Astrocyte (in vitro differentiated cells and primary cell): ENCODE data around the gene BACH2. TPM values are rescaled to one million over a fixed set of nuclear protein-coding genes. Genes with fewer than 3 reads are reported as not detected.

Experiments
- DNase-seq: peaks from one replicate; pipeline ENCODE4 v3.0.0-alpha.2; 2010; ENCODE audit warnings: low read depth
- FAIRE-seq: peaks from 2 replicates; lab custom pipeline; 2011; peaks lifted over from hg19 to GRCh38; lab: Jason Lieb, UNC
- H2AFZ ChIP-seq: 2 replicates; pipeline ENCODE4 v1.6.0; 2012; ENCODE audit warnings: low read depth, low read length, inconsistent platforms
- H3K27ac ChIP-seq: 2 replicates; pipeline ENCODE4 v1.5.1; 2011; ENCODE audit warnings: low read depth, low read length, inconsistent platforms
- H3K27me3 ChIP-seq: 2 replicates; pipeline ENCODE4 v1.6.0; 2011; ENCODE audit warnings: low read length, inconsistent platforms; ENCODE audit not compliant: insufficient read depth
- H3K36me3 ChIP-seq: 2 replicates; pipeline ENCODE4 v1.5.1; 2011; ENCODE audit warnings: low read length, inconsistent platforms; ENCODE audit not compliant: insufficient read depth
- H3K4me1 ChIP-seq: 2 replicates; pipeline ENCODE4 v1.5.1; 2011; ENCODE audit warnings: low read length, inconsistent platforms; ENCODE audit not compliant: insufficient read depth
- H3K4me2 ChIP-seq: 2 replicates; pipeline ENCODE4 v1.6.0; 2012; ENCODE audit warnings: low read length, inconsistent platforms
- H3K4me3 ChIP-seq: 2 replicates; pipeline ENCODE4 v1.5.1; 2011; ENCODE audit warnings: low read depth, mild to moderate bottlenecking, low read length, inconsistent platforms; ENCODE audit not compliant: insufficient read depth
- H3K79me2 ChIP-seq: 2 replicates; pipeline ENCODE4 v1.6.0; 2012; ENCODE audit warnings: mild to moderate bottlenecking, low read length, inconsistent platforms; ENCODE audit not compliant: insufficient read depth
- H3K9ac ChIP-seq: 2 replicates; pipeline ENCODE4 v1.6.0; 2012; ENCODE audit warnings: mild to moderate bottlenecking, low read length, inconsistent platforms
- H3K9me3 ChIP-seq: 2 replicates; pipeline ENCODE4 v1.5.1; 2012; ENCODE audit warnings: low read depth, mild to moderate bottlenecking, low read length, inconsistent platforms; ENCODE audit not compliant: insufficient read depth
- H4K20me1 ChIP-seq: 2 replicates; pipeline ENCODE4 v1.6.0; 2012; ENCODE audit warnings: low read length, inconsistent platforms; ENCODE audit not compliant: insufficient read depth
- H3K27ac Mint-ChIP-seq: one replicate; pipeline ENCODE4 v1.8.0; 2021; ENCODE audit warnings: mild to moderate bottlenecking, mixed read lengths; ENCODE audit not compliant: unreplicated experiment
- H3K27me3 Mint-ChIP-seq: one replicate; pipeline ENCODE4 v1.8.0; 2021; ENCODE audit warnings: low read depth, mixed read lengths; ENCODE audit not compliant: unreplicated experiment
- H3K36me3 Mint-ChIP-seq: one replicate; pipeline ENCODE4 v1.8.0; 2021; ENCODE audit warnings: low read depth, mixed read lengths; ENCODE audit not compliant: unreplicated experiment
- H3K4me1 Mint-ChIP-seq: one replicate; pipeline ENCODE4 v1.8.0; 2021; ENCODE audit warnings: low read depth, mixed read lengths; ENCODE audit not compliant: unreplicated experiment
- H3K4me3 Mint-ChIP-seq: one replicate; pipeline ENCODE4 v1.8.0; 2021; ENCODE audit warnings: mild to moderate bottlenecking, moderate library complexity, mixed read lengths; ENCODE audit not compliant: unreplicated experiment
- H3K9me3 Mint-ChIP-seq: one replicate; pipeline ENCODE4 v1.8.0; 2021; ENCODE audit warnings: mild to moderate bottlenecking, mixed read lengths; ENCODE audit not compliant: unreplicated experiment
- CTCF ChIP-seq: IDR thresholded peaks from 2 replicates; pipeline ENCODE4 v1.5.1; 2011; ENCODE audit warnings: low read depth, mild to moderate bottlenecking, inconsistent platforms, low read length, moderate library complexity; ENCODE audit not compliant: insufficient read depth
- EZH2 ChIP-seq: IDR thresholded peaks from 2 replicates; pipeline ENCODE4 v1.6.1; 2012; ENCODE audit warnings: mild to moderate bottlenecking, low read length, inconsistent platforms; ENCODE audit not compliant: insufficient read depth
- total RNA-seq: library from RNA; stranded (reverse); gene quantifications from 2 replicates; pipeline ENCODE4 v1.2.1, GENCODE V29; 2021

The BACH2 gene
- total RNA-seq, 1 donor from 2014 or later, result 17.5 TPM

- no peak for FAIRE-seq
Measured at GRCh38 chr6:90230548-90231215, 66.0 kb downstream of the BACH2 start.

GRCh38 chr6:90229331-90230010 lies 67.2 kb downstream of the BACH2 start:
- H3K36me3 ChIP-seq, result no peaks in the 10 kb centered on the region
- Mint-ChIP-seq H3K36me3 (no peaks in the 10 kb centered on the region), H3K27ac (no peak overlapping the region), H3K9me3 (no peaks in the 10 kb centered on the region), H3K4me3 (no peak overlapping the region), H3K4me1 (peaks cover 37% of the 10 kb centered on the region), H3K27me3 (no peaks in the 10 kb centered on the region)
- H3K27me3 ChIP-seq, result no peaks in the 10 kb centered on the region
- no peaks in the 10 kb centered on the region for H4K20me1 ChIP-seq
- DNase-seq (no peak), FAIRE-seq (no peak)
- H3K27ac ChIP-seq, result no peak overlapping the region
- H3K9me3 ChIP-seq, result no peaks in the 10 kb centered on the region
- H3K4me3 ChIP-seq, result no peak overlapping the region
- H3K4me1 ChIP-seq, result no peaks in the 10 kb centered on the region
- TF ChIP-seq CTCF (no peak), EZH2 (no peak)
- no peak overlapping the region for H2AFZ ChIP-seq
- no peak overlapping the region for H3K4me2 ChIP-seq
- H3K79me2 ChIP-seq, result no peaks in the 10 kb centered on the region
- no peak overlapping the region for H3K9ac ChIP-seq

More at GRCh38 chr6:90230548-90231215, 66.0 kb downstream of the BACH2 start:
- Mint-ChIP-seq H3K9me3 (no peaks in the 10 kb centered on the region), H3K4me3 (peak overlapping the region; percentile 9), H3K27me3 (no peaks in the 10 kb centered on the region), H3K27ac (peak overlapping the region; percentile 50), H3K36me3 (no peaks in the 10 kb centered on the region), H3K4me1 (peaks cover 36% of the 10 kb centered on the region)
- no peaks in the 10 kb centered on the region for H4K20me1 ChIP-seq
- no peaks in the 10 kb centered on the region for H3K9me3 ChIP-seq
- H2AFZ ChIP-seq, result no peak overlapping the region
- H3K27me3 ChIP-seq, result no peaks in the 10 kb centered on the region
- H3K27ac ChIP-seq, result no peak overlapping the region
- peak; percentile 81 for DNase-seq
- no peaks in the 10 kb centered on the region for H3K36me3 ChIP-seq
- no peak overlapping the region for H3K4me2 ChIP-seq
- TF ChIP-seq CTCF (no peak), EZH2 (no peak)
- no peaks in the 10 kb centered on the region for H3K79me2 ChIP-seq
- H3K9ac ChIP-seq, result no peak overlapping the region
- no peak overlapping the region for H3K4me3 ChIP-seq
- H3K4me1 ChIP-seq, result no peaks in the 10 kb centered on the region

DNA sequence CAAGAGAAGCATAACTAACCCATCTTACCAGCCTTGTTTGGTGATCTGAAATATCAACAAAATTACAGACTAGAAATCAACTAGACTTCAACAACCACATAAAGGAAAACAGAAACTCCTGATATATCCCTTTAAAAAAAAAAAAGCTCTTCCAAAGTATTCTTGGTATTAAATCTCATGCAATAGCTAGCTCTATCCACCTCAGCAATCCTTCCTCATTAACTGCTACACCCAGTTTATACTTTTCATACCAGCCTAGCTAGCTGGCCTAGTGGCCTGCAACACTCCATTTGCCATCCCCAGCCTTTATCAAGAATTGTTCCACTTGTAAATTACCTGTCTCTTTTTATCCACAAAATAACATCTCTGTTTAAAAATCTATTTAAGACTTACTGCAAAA lies 69.0 kb downstream of the BACH2 start:
- Histone ChIP-seq H3K9ac (no peak overlapping the region), H2AFZ (no peak overlapping the region), H4K20me1 (no peaks in the 10 kb centered on the region), H3K27me3 (no peaks in the 10 kb centered on the region), H3K4me3 (no peak overlapping the region), H3K4me2 (no peak overlapping the region), H3K36me3 (no peaks in the 10 kb centered on the region), H3K9me3 (peaks cover 6% of the 10 kb centered on the region), H3K79me2 (no peaks in the 10 kb centered on the region), H3K27ac (no peak overlapping the region), H3K4me1 (no peaks in the 10 kb centered on the region)
- Mint-ChIP-seq H3K4me1 (peaks cover 39% of the 10 kb centered on the region), H3K36me3 (peaks cover 4% of the 10 kb centered on the region), H3K9me3 (peaks cover 7% of the 10 kb centered on the region), H3K27me3 (no peaks in the 10 kb centered on the region), H3K4me3 (no peak overlapping the region), H3K27ac (peak overlapping the region; percentile 93)
- no peak for FAIRE-seq
- peak; percentile 46 for DNase-seq
- no peak for TF ChIP-seq EZH2
- no peak for TF ChIP-seq CTCF
